Hippocampal formation (tissue), 2 donors: ENCODE data around the gene NFKB1.
"Not testable (repeated sequence)": the region's sequence is repeated elsewhere in the genome, so short reads cannot be mapped to it uniquely, and the experiment has no call there.

ENCODE experiments used
- DNase-seq, 2 donors: peaks; one replicate each; lab custom pipeline; 2025; lab: John Stamatoyannopoulos, UW

NFKB1 gene

DNA sequence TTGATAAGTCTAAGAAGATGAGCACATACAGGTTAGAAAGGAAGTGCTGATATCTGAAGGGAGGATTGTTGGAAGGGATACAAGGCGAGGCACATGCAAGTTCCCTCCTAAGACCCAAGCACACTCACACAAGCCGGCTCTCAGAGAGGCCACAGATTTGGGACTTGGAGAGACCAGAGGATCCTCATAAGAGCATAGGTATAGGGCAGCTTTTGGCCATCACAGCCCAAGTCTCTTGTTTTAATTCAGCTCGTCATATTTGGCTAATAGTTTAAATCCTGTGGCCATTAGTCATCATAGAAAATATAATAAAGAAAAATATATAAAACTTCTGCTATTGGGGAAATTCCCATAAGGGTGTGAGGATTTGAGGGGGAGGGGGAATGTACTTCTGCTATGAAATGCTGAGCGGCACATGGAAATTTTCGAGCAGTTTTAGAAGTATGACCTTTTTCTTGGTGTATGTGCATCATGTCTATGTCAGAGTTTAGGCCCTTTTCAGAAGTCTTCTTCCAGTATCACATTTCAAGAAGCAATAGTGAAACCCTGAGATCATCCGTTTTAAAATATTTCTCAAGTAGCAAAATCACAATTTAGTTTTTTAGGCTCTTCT, 97.7 kb downstream of the NFKB1 start:
- no peak for DNase-seq

DNA sequence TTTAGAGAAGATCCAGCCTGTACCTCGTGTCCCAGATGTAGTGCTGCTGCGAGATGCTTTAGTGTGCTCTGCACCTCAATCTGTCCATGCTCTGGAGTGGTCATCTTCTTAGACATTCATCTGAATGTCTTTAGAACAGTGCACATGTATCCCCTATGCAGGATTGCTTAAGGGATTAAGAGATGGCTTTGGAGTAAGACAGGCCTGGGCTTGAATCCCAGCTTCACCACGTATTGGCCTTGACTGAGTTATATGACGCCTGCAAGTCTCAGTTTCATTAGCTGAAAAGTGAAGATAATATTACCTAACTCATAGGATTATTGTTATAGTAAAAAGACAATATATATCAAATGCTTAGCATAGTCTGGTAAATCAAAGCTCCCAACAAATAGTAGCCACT, 98.3 kb downstream of the NFKB1 start:
- no peak for DNase-seq

DNA sequence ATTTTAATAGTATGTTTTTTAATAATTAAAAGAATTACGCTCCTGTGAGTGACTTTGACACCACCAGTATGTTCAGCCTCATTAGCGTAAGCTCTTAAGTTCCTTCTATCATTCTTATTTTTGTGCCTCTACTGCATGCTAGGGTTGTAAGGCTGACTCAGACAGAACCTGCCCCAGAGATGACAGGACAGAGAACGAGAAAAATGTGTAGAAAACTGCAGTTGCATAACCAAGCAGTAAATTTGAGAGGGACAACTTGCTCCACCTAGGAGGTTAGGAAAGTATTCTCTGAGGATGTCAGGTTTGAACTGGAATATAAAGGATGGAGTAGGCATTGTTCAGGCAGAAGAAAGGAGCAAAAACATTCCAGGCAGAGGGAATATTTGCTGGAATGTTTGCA, 98.7 kb downstream of the NFKB1 start:
- DNase-seq = no peak

DNA sequence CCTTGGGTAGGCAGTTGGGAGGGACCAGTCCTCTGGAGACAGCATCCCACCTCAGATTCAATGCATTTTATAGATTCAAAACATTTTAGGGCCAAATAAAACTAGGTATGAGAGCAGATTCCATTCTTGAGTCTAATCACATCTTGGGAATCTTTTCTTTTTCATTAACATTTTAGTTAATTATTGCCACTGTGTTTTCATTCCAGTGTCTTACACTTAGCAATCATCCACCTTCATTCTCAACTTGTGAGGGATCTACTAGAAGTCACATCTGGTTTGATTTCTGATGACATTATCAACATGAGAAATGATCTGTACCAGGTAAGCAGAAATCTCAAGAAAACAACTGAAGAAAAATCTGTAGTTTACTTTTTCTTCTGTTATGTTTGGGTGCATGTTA, 99.5 kb downstream of the NFKB1 start:
- no peak for DNase-seq

DNA sequence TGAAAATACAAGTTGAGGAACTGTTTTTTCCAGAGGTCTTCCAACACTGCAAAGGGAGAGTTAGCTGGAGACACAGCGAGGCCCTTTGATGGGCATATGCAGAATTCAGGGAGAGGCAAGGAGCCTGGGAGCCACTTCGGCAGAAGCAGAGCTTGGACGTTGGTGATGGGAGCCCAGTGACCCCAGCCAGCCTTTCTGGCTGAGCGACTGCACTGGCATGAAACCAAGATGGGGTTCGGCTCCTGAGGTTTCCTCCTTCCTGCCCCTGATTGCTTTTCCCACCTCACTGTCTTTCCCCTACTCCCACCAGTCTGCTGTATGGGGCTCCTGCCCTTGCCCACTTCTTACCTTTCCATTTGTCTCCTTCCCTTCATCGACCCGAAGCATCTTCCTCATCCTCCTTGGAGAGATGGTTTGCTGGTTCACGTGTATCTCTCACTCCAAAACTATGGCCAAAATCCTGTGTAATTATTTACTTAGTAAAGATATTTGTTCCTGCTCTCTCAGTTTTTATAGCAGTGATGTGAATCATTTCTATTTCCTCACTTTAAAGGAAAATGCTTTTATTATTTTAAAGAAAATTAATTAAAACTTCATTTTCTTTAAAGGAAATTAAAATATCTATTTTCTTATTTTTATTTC, 100.5 kb downstream of the NFKB1 start:
- DNase-seq = no peak

DNA sequence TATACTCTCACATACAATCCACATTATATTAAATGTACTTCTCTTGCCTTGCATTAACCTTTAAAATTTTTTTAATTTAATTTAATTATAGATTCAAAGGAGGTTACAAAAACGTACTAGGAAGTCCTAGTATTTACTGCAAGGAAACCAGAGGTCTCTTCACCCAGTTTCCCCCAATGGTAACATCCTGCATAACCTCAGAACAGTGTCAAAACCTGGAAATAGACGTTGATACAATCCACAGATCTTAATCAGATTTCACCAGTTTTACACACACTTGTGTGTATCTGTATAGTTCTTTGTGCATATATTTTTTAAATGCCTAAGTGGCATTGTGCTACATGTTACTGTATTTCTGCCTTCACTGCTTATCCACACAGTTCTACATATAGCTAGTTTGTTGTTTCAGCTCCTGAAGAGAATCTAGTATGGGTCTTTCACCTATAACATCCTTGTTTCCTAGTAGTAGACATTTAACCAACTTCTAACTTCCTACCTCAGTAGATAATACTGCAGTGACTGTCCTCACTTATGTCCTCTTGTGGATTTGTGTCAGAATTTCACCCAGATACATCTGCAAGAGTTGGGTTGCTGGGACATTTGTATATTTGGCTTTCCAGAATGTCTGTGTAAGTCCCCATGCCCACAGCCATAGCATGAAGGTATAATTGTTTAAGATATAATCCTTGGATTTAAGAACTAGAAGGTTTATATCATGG, 103.2 kb downstream of the NFKB1 start:
- DNase-seq = no peak

DNA sequence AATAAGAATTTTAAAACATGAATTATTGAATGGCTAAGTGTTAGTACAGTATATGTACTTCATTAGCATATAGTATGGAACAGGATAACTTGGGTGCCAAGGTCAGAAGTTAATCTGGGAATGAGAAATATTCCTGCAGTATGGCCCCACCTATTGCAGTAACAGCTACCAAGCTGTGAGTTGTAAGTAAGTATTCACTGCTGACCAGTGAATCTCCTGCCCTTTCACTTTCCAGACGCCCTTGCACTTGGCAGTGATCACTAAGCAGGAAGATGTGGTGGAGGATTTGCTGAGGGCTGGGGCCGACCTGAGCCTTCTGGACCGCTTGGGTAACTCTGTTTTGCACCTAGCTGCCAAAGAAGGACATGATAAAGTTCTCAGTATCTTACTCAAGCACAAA, 105.1 kb downstream of the NFKB1 start:
- no peak for DNase-seq

DNA sequence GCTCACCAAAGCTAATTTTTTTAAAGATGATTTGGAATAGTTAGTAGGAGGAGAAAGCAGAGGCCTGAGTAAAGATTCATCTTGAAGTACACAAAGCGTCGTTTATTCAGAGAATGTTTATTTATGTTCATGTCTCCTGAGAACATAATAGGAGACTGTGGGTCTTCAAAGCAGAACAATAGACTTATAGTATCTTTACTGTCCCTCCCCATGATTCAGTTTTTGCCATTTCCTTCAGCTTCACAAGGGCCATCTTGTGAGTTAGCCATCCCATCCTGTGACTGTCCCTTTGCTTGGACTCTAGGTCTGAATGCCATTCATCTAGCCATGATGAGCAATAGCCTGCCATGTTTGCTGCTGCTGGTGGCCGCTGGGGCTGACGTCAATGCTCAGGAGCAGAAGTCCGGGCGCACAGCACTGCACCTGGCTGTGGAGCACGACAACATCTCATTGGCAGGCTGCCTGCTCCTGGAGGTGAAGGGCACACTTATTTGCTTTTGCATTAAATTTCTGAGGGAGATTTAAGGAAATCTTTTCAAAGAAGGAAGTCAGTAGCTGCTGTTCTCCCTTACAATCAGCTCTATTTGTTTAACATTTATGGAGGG, 105.8 kb downstream of the NFKB1 start:
- peak in 1 of 2 donors; percentile 16 for DNase-seq

DNA sequence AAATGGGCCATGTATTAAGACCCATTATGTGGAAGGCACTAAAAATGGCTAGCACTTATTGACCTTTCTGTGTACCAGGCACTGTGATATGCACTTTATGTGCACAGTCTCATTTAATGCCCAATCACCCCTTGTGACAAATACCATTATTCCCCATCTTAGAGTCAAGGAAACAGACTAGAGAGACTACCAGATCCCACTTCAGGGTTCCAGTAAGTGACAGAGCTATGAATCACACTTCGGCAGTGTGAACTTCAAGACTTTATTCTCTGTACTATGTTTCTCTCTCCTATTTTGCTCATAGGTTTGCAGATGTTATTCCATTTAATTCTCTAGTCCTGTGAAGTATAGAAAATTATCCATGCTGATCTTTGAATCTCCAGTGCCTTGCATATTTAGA, 107.0 kb downstream of the NFKB1 start:
- no peak for DNase-seq

DNA sequence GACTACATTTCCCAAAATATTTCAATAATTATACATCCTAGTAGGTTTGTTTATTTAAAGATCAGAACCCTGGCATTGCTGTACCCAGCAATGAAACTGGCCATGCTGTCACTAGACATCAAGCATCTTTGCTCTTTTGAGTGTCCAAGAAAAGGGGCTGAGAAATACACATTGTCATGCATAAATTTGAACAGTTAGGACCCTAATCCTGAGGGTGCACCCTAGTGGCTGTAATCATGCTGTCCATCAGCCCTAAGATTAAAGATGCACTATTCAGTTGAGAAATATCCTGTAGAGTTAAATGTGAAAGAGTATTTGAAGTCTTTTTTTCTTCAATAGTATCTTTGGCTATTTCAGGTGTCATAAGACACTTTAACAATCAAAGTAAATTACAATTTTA, 108.8 kb downstream of the NFKB1 start:
- DNase-seq = peak in 1 of 2 donors; percentile 13

DNA sequence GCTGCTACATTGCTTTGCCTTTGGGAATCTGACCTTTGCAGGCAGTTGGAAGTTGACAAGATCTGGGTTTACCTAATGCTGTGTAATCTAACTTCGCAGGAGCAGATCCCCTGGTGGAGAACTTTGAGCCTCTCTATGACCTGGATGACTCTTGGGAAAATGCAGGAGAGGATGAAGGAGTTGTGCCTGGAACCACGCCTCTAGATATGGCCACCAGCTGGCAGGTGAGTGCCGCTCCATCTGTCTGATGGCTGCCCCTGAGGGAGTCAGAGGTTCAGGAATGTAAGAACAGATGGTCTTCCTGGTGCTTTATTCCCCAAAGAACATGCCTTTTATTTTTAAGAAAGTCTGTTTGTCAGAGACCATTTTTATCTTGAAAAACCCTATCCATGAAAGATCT, 109.3 kb downstream of the NFKB1 start:
- DNase-seq = no peak

DNA sequence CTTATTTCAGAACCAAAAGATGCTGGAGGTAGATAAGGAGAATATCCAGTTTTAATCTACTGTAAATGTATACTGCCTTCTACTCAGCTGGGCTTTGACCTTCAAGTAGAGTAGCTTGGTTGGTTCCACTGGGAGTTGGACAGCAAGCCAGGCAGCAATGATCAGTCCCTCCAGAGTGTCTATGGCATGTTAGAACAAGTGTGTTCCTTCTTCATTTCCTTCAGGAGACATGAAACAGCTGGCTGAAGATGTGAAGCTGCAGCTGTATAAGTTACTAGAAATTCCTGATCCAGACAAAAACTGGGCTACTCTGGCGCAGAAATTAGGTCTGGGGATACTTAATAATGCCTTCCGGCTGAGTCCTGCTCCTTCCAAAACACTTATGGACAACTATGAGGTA, 111.1 kb downstream of the NFKB1 start:
- DNase-seq = no peak

DNA sequence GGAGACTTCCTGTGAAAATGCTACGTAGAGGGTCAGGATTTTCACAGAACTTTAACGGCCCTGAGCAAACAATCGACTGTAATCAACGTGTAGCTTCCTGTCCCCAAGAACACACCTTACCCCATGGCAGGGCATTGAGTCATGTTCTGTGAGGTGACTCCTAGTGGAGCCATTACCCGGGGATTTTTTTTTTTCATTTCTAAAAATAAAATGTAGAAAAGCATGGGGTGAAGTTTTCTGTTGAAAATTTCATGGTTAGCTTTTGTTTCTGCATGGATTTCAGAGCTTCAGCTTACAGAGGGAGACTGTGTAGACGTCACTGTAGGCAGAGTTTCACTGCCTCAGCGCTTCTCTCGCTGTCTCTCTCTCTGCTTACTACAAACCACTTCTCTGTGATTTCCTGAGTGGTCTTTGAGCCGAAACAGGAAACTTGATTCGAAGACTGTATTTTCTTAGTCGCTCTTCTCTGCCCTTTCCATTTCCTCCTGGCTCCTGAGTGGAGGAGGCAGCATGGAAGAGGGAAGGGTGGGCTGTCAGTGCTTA, 111.7 kb downstream of the NFKB1 start:
- DNase-seq = no peak

DNA sequence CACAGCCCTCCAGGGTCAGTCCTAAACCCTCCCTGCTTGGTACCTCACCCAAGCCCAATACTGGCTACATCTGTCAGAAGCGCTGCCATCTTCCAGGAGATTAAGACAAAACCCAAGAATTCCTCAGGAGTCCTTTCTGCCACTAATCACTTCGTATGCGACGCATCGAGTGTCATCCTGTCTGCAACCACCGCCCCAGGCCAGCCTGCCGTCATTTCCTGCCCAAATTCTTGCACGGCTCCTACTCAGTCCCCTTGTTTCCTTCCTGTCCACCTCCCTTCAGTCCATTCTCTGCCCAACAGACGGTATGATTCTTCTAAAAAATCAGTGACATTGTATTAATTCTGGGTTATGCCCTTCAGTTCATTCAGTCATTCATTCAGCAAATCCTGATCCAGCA, 113.6 kb downstream of the NFKB1 start:
- no peak for DNase-seq

DNA sequence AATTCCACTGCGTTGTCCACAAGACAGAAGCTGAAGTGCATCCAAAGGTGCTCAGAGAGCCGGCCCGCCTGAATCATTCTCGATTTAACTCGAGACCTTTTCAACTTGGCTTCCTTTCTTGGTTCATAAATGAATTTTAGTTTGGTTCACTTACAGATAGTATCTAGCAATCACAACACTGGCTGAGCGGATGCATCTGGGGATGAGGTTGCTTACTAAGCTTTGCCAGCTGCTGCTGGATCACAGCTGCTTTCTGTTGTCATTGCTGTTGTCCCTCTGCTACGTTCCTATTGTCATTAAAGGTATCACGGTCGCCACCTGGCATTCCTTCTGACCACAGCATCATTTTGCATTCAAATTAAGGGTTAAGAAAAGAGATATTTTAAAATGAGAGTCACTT, 115.5 kb downstream of the NFKB1 start:
- DNase-seq = no peak

DNA sequence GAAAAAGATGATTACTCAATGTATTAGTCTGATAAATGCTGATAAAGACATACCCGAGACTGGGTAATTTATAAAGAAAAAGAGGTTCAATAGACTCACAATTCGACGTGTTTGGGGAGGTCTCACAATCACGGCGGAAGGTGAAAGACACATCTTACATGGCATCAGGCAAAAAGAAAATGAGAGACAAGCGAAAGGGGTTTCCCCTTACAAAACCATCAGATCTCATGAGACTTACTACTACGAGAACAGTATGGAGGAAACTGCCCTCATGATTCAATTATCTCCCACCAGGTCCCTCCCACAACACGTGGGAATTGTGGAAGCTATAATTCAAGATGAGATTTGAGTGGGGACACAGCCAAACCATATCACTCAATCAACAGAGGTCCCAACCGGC, 117.9 kb downstream of the NFKB1 start:
- not testable (repeated sequence) for DNase-seq

DNA sequence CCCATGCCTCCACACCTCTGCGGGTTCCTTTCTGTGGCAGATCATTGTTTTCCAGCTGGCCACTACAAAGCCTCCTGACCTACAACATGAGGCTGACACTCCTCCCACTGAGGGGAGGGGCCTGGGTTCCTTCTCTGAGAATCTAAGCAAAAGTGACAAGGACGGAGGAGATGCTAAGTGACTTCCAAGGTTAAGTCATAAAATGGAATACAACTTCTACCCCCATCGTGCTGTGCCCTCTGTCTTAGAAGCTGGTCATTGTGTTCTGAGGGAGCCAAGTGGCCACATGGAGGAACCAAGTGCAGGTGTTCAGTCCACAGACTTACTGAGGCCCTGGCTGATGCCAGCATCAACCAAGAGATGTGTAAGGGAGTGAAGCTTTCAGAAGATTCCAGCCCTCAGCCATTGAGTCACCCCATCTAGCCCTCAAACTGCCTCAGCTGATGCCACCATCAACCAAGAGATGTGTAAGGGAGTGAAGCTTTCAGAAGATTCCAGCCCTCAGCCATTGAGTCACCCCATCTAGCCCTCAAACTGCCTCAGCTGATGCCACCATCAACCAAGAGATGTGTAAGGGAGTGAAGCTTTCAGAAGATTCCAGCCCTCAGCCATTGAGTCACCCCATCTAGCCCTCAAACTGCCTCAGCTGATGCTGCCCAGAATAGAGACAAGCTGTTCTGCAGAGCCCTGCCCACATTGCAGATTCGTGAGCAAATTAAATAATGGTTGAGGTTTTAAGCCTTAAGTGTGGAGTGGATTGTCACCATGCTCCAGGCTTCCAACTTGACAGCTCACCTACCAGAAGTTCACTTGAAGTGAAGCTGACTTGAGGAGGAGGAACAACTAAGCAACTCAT, 118.8 kb downstream of the NFKB1 start:
- DNase-seq = not testable (repeated sequence)

DNA sequence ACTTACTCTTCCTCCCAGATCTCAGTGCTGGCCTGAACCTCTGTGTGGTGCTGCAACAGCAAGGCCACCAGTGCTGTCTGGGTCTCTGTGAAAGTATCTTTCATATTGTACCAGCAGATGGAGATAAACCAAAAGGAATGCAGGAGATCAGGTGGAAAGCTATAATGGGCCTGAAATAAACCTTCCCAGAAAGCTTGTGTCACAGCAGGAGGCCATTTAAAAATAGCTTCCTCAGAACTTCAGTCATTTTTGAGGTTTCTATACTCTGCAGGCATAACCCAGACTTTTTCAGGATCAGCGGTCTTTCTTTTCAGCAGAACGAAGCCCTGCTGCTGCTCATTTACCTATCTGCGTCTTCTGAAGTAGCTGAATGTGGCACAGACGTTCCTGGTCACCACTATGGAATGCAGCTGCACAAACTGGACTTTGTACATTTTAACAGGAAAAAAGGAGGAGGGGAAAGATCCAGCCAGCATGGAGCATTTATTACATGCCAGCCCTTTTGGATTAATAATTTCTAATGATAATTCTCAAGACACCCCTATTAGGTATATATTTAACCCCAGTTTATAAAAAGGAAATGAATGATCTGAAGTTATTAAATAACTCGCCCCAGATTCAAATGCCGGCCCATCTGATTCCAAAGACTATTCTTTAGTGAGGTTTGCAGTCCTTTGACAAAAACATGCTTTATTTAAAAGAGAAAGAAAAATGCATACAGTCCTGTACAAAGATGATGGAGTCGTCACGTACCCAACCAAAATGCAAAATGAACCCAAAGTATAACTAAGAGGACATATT, 119.7 kb downstream of the NFKB1 start:
- peak in 1 of 2 donors; percentile 85 for DNase-seq

DNA sequence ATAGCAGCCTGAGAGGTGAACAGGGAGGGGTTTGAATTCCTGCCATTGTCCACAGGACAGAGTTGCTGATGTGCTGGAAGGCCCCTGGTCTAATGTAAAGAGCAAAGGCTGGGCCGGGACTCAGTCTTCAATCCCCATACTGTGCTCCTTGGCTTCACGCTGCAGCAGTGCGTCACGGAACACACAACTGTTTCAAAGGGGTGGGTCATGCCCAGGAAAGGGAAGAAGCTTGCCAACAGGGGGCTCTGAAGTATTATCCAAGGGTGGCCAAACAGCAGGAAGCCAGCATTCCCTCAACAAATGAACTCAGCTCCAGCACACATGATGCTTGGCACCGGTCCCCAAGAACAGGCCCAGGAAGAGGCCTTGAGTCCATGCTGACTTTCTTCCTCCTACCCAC, 122.5 kb downstream of the NFKB1 start:
- DNase-seq = no peak

DNA sequence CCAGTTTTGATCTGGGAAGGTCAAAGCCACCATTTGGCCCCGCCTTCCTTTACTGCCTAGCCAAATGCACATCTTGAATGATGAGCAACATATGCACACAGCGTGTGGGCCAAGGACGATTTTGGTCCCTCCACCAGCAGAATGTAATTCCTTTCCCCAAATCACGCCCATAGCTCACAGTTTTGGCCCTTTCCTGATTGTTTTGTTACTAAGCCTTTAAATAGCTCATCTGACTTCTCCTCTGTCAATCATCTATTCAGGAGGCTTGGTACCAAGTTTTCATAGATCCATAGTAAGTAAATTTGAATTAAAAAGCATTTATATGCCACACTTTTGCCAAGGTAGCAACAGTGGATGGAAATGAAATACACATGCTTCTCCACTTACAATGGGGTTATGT, 123.3 kb downstream of the NFKB1 start:
- DNase-seq = no peak
